PC-3 (cell line): ENCODE data around the gene PYDC1. TPM values are rescaled to one million over a fixed set of nuclear protein-coding genes. Genes with fewer than 3 reads are reported as not detected.
A peak's percentile ranks its signal among the peaks of the same experiment; 100 is the strongest.

ENCODE experiments used
- ATAC-seq: fragments of 200-7000 bp; cut with Tn5 transposase; 2 replicates; pipeline ENCODE4 v1.9.1; 2020; ENCODE audit warnings: mild to moderate bottlenecking, moderate library complexity
- Bru-seq: library from RNA; stranded (reverse); fragments of 400-500 nt; gene quantifications from one replicate; lab custom pipeline; 2021; lab: Mats Ljungman, UMichigan
- BruChase-seq, 2 experiments: library from RNA; stranded (reverse); fragments of 400-500 nt; gene quantifications; one replicate each; lab custom pipeline; 2021; lab: Mats Ljungman, UMichigan
- BruUV-seq: library from RNA; stranded (reverse); fragments of 400-500 nt; replicated peaks from 2 replicates; lab custom pipeline; 2021; lab: Mats Ljungman, UMichigan
- CTCF ChIA-PET: fragments of 300-600 bp; sonication (Branson Sonifier 250); formaldehyde crosslinking; loops from one replicate; lab custom pipeline; 2022; ENCODE audit warnings: antibody characterized with exemption; lab: Charles Lee
- POLR2A ChIA-PET: fragments of 300-600 bp; sonication (Branson Sonifier 250); formaldehyde crosslinking; loops from one replicate; lab custom pipeline; 2022; ENCODE audit warnings: antibody characterized with exemption; ENCODE audit not compliant: unreplicated experiment; lab: Charles Lee
- DNase-seq: peaks from one replicate; pipeline ENCODE4 v3.0.0-alpha.2; 2015
- H2AFZ ChIP-seq: fragments of 300-600 bp; sonication (generic); 2 replicates; pipeline ENCODE4 v1.6.0; 2016; ENCODE audit warnings: antibody characterized with exemption, low read length
- H3F3A ChIP-seq: fragments of 300-600 bp; sonication (generic); one replicate; pipeline ENCODE4 v1.6.0; 2017; ENCODE audit warnings: antibody characterized with exemption, low read length, control low read depth, mild to moderate bottlenecking; ENCODE audit not compliant: unreplicated experiment
- H3K27ac ChIP-seq: fragments of 300-600 bp; sonication (generic); 2 replicates; pipeline ENCODE4 v1.5.1; 2016; ENCODE audit warnings: mild to moderate bottlenecking, low read length
- H3K27me3 ChIP-seq: fragments of 300-600 bp; sonication (generic); 2 replicates; pipeline ENCODE4 v1.6.1; 2016; ENCODE audit warnings: low read length, mixed read lengths
- H3K36me3 ChIP-seq: fragments of 300-600 bp; sonication (generic); 2 replicates; pipeline ENCODE4 v1.6.1; 2016; ENCODE audit warnings: low read depth, mixed run types, low read length, mixed read lengths
- H3K4me1 ChIP-seq: fragments of 300-600 bp; sonication (generic); 2 replicates; pipeline ENCODE4 v1.5.1; 2016; ENCODE audit warnings: low read length; ENCODE audit not compliant: insufficient read depth
- H3K4me2 ChIP-seq: fragments of 300-600 bp; sonication (generic); 2 replicates; pipeline ENCODE4 v1.6.0; 2016; ENCODE audit warnings: low read length
- H3K4me3 ChIP-seq: fragments of 300-600 bp; sonication (generic); 2 replicates; pipeline ENCODE4 v1.5.1; 2016; ENCODE audit warnings: mild to moderate bottlenecking, low read length, mixed read lengths
- H3K79me2 ChIP-seq: fragments of 300-600 bp; sonication (generic); 2 replicates; pipeline ENCODE4 v1.6.1; 2017; ENCODE audit warnings: low read length, mixed read lengths
- H3K9ac ChIP-seq: fragments of 300-600 bp; sonication (generic); 2 replicates; pipeline ENCODE4 v1.6.0; 2016; ENCODE audit warnings: mild to moderate bottlenecking, low read length
- H3K9me2 ChIP-seq: fragments of 300-600 bp; sonication (generic); replicated peaks from 2 replicates; pipeline ENCODE4 v1.6.1; 2016; ENCODE audit warnings: mixed run types, low read length, mixed read lengths
- H3K9me3 ChIP-seq: fragments of 300-600 bp; sonication (generic); 2 replicates; pipeline ENCODE4 v1.6.1; 2016; ENCODE audit warnings: low read length, mixed read lengths
- H4K20me1 ChIP-seq: fragments of 300-600 bp; sonication (generic); 2 replicates; pipeline ENCODE4 v1.6.1; 2016; ENCODE audit warnings: low read length, mixed read lengths
- CTCF ChIP-seq: fragments of 300-600 bp; sonication (generic); conservative IDR thresholded peaks from 2 replicates; pipeline ENCODE4 v1.5.1; 2017; ENCODE audit warnings: antibody characterized with exemption, low read depth, mild to moderate bottlenecking, low read length
- EZH2 ChIP-seq: fragments of 300-600 bp; sonication (generic); IDR thresholded peaks from one replicate; pipeline ENCODE4 v1.6.1; 2017; ENCODE audit warnings: antibody characterized with exemption, mild to moderate bottlenecking, low read length; ENCODE audit not compliant: unreplicated experiment
- EZH2phosphoT487 ChIP-seq: fragments of 300-600 bp; sonication (generic); IDR thresholded peaks from 2 replicates; pipeline ENCODE4 v1.6.1; 2018; ENCODE audit warnings: mild to moderate bottlenecking, antibody characterized with exemption, low read length, borderline replicate concordance
- intact Hi-C: fragments of 100-400 bp; cut with micrococcal nuclease; formaldehyde crosslinking; loops from 2 replicates; pipeline ENCODE4 v1.9.0; 2023
- long read RNA-seq: library from polyadenylated mRNA; unstranded; transcript quantifications from one replicate; pipeline ENCODE4 v2.0.0, GENCODE V29; 2021; ENCODE audit not compliant: unreplicated experiment
- total RNA-seq: library from RNA; depleted of rRNA; stranded (reverse); fragments of >200 nt; gene quantifications from 2 replicates; pipeline ENCODE4 v1.2.3, GENCODE V29; 2014; rRNA removed

PYDC1 gene
- total RNA-seq = not detected in 2 replicates
- Bru-seq, nascent RNA = not detected
- BruChase-seq, experiment 1, labeled RNA remaining after a 6-hour chase = not detected
- BruChase-seq, experiment 2, labeled RNA remaining after a 2-hour chase = not detected
- long read RNA-seq = 0 reads

DNA sequence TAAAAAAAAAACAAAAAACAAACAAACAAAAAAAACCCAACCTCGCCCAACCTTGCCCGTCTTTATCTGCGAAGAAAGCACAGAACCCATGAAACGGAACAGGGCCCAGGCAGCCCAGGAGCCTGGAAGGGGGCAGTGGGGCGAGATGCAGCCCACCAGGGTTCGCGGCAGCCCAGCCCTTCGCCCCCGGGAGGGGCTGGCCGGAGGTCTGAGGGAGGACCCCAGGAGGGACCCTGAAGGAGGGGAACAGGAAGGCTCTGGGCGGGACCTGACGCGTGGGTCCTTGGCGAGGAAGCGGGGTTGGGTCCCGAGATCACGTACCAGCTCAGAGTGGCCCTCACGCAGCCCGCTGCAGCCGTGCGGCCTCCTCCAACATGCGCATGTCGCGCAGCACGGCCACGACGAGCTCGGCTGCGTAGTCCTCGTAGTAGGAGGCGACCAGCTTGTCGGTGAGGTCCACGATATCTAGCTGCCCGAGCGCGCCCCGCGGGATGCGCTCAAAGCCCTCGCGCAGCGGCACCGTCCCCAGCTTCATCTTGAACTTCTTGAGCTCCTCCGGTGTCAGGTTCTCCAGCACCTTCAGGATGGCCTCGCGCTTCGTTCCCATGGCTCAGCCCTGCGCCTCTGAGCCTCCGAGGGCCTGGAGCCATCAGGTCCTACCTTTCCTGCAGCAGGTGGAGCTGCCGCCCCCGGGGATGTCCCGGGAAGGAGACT lies at the start of gene PYDC1:
Gene PYDC1 (minus strand): TSS at position 714 of the 714 bp plus-strand sequence. CDS start 107 bp downstream, at position 607.
- DNase-seq (no peak), ATAC-seq (no peak)
- H3K4me3 ChIP-seq = peak within 1 kb of the TSS; percentile 68; the same call in 1 of the 2 replicates
- intact Hi-C loops = no loop called here
- ChIA-PET CTCF (no interaction called here), POLR2A (no interaction called here)
- peaks cover 10% of the 10 kb centered on the region for H3K27me3 ChIP-seq
- H4K20me1 ChIP-seq = no peaks in the 10 kb centered on the region
- no peaks in the 10 kb centered on the region for H3K79me2 ChIP-seq
- H3K27ac ChIP-seq = no peak within 1 kb of the TSS
- peak within 1 kb of the TSS; percentile 94 for H3K4me2 ChIP-seq
- no peaks in the 10 kb centered on the region for H3K36me3 ChIP-seq
- no peaks in the 10 kb centered on the region for H3K9me3 ChIP-seq
- TF ChIP-seq EZH2 = no peak
- TF ChIP-seq CTCF = no peak
- TF ChIP-seq EZH2phosphoT487 = no peak
- H3F3A ChIP-seq = no peaks in the 10 kb centered on the region
- no peak within 1 kb of the TSS for H3K9ac ChIP-seq
- peak within 1 kb of the TSS; percentile 87 for H2AFZ ChIP-seq
- 0 out of 2 replicates have a peak, but pooled peaks cover 7% of the 10 kb centered on the region for H3K4me1 ChIP-seq
- H3K9me2 ChIP-seq = no peaks in the 10 kb centered on the region
- BruUV-seq = no TSS peak

DNA sequence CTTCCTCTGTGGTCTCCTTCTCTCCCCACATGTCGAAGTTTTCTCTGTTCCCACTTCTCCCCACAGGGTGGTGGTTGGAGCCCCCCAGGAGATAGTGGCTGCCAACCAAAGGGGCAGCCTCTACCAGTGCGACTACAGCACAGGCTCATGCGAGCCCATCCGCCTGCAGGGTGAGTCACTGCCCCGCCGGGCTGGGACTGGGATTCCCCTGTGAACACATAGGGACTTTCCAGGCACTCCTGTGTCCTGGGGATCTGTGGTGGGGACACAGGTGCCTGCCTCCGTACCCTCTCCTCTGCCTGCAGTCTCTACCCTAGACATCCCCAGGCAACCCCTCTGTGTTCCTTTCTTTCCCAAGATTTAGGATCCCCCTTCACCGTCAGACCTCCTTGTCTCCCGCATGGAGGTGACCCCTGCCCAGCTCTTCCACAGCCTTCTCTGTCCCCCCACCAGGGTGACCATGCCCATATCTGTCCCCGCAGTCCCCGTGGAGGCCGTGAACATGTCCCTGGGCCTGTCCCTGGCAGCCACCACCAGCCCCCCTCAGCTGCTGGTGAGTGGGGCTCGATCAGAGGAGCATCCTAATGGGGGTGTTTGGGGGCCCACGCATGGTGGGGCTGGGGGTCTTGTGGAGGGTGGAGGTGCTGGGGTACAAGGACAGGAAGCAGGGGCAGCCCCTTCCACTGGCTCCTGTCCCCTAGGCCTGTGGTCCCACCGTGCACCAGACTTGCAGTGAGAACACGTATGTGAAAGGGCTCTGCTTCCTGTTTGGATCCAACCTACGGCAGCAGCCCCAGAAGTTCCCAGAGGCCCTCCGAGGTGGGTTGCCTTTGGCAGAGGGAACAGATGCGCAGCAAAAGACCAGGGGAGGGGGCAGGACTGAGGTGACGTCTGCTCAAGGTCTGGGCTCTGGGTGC lies 48.7 kb upstream of the PYDC1 start:
- H3K4me2 ChIP-seq = no peak overlapping the region
- H4K20me1 ChIP-seq = no peaks in the 10 kb centered on the region
- TF ChIP-seq CTCF = no peak
- no peak for TF ChIP-seq EZH2
- no peak for TF ChIP-seq EZH2phosphoT487
- no peaks in the 10 kb centered on the region for H3F3A ChIP-seq
- no peak overlapping the region for H3K4me3 ChIP-seq
- no peaks in the 10 kb centered on the region for H3K9me2 ChIP-seq
- peak; percentile 46 for DNase-seq
- peaks cover 4% of the 10 kb centered on the region; the same call in 1 of the 2 replicates for H3K4me1 ChIP-seq
- no peaks in the 10 kb centered on the region for H3K9me3 ChIP-seq
- peak; percentile 64 for ATAC-seq
- CTCF ChIA-PET = no interaction called here
- no TSS peak for BruUV-seq
- intact Hi-C loops = no loop called here
- H3K9ac ChIP-seq = no peak overlapping the region
- no peaks in the 10 kb centered on the region for H3K36me3 ChIP-seq
- H2AFZ ChIP-seq = no peak overlapping the region
- peaks cover 4% of the 10 kb centered on the region for H3K27me3 ChIP-seq
- POLR2A ChIA-PET = no interaction called here
- no peaks in the 10 kb centered on the region for H3K79me2 ChIP-seq
- H3K27ac ChIP-seq = no peak overlapping the region
